Trophoblast cell (in vitro differentiated cells and primary cell): ENCODE measurements around the gene TXNDC16.

ENCODE experiments used
- DNase-seq, 2 donors: peaks; one replicate each; pipeline ENCODE4 v3.0.0-alpha.2; 2016
- H2AFZ ChIP-seq: 2 replicates; pipeline ENCODE4 v1.6.1; 2013; ENCODE audit warnings: low read length, moderate library complexity, mild to moderate bottlenecking; ENCODE audit not compliant: insufficient read depth, poor library complexity
- H2AK5ac ChIP-seq: 2 replicates; pipeline ENCODE4 v1.6.1; 2013; ENCODE audit warnings: mild to moderate bottlenecking, low read length
- H2BK120ac ChIP-seq: 2 replicates; pipeline ENCODE4 v1.6.1; 2013; ENCODE audit warnings: low read length, mild to moderate bottlenecking, moderate library complexity; ENCODE audit not compliant: insufficient read depth, poor library complexity
- H2BK12ac ChIP-seq: 2 replicates; pipeline ENCODE4 v1.6.1; 2013; ENCODE audit warnings: mild to moderate bottlenecking, low read length, moderate library complexity
- H2BK5ac ChIP-seq: 2 replicates; pipeline ENCODE4 v1.6.1; 2013; ENCODE audit warnings: low read length, low read depth, moderate library complexity, mild to moderate bottlenecking; ENCODE audit not compliant: poor library complexity
- H3K14ac ChIP-seq: 2 replicates; pipeline ENCODE4 v1.6.1; 2013; ENCODE audit warnings: mild to moderate bottlenecking, low read length
- H3K18ac ChIP-seq: 2 replicates; pipeline ENCODE4 v1.6.1; 2013; ENCODE audit warnings: mild to moderate bottlenecking, low read length
- H3K23ac ChIP-seq: 2 replicates; pipeline ENCODE4 v1.6.1; 2013; ENCODE audit warnings: low read length
- H3K27ac ChIP-seq: 2 replicates; pipeline ENCODE4 v1.5.1; 2013; ENCODE audit warnings: low read depth, mild to moderate bottlenecking, inconsistent platforms, low read length, moderate library complexity
- H3K27me3 ChIP-seq: 2 replicates; pipeline ENCODE4 v1.6.1; 2013; ENCODE audit warnings: inconsistent platforms, mild to moderate bottlenecking, low read length, moderate library complexity; ENCODE audit not compliant: insufficient read depth
- H3K36me3 ChIP-seq, 2 experiments: 1 replicate in 1 of 2; 2 replicates in 1 of 2; pipeline ENCODE4 v1.6.1; 2013; ENCODE audit warnings: low read length in 2 of 2, mild to moderate bottlenecking in 2 of 2, moderate library complexity in 1 of 2; ENCODE audit not compliant: insufficient read depth in 2 of 2, control insufficient read depth in 1 of 2
- H3K4ac ChIP-seq: 2 replicates; pipeline ENCODE4 v1.6.1; 2013; ENCODE audit warnings: low read depth, mild to moderate bottlenecking, low read length, moderate library complexity
- H3K4me1 ChIP-seq, 2 experiments: 1 replicate in 1 of 2; 2 replicates in 1 of 2; pipeline ENCODE4 v1.6.1; 2013; ENCODE audit warnings: low read length in 2 of 2, mild to moderate bottlenecking in 2 of 2, moderate library complexity in 1 of 2; ENCODE audit not compliant: insufficient read depth in 2 of 2, control insufficient read depth in 1 of 2
- H3K4me2 ChIP-seq: 2 replicates; pipeline ENCODE4 v1.6.1; 2013; ENCODE audit warnings: inconsistent platforms, mild to moderate bottlenecking, low read length, moderate library complexity
- H3K4me3 ChIP-seq: 2 replicates; pipeline ENCODE4 v1.5.1; 2013; ENCODE audit warnings: mild to moderate bottlenecking, low read depth, low read length, inconsistent platforms
- H3K79me1 ChIP-seq: one replicate; pipeline ENCODE4 v1.6.1; 2013; ENCODE audit warnings: low read length
- H3K79me2 ChIP-seq: 2 replicates; pipeline ENCODE4 v1.6.1; 2013; ENCODE audit warnings: low read length, mild to moderate bottlenecking; ENCODE audit not compliant: control insufficient read depth, insufficient read depth, poor library complexity
- H3K9ac ChIP-seq: 2 replicates; pipeline ENCODE4 v1.6.1; 2013; ENCODE audit warnings: mild to moderate bottlenecking, low read length
- H3K9me3 ChIP-seq: 2 replicates; pipeline ENCODE4 v1.6.1; 2013; ENCODE audit warnings: low read depth, mild to moderate bottlenecking, control low read depth, inconsistent platforms, low read length; ENCODE audit not compliant: insufficient read depth
- H4K12ac ChIP-seq: 2 replicates; pipeline ENCODE4 v1.6.1; 2013; ENCODE audit warnings: low read depth, mild to moderate bottlenecking, low read length, moderate library complexity
- H4K8ac ChIP-seq: 2 replicates; pipeline ENCODE4 v1.6.1; 2013; ENCODE audit warnings: low read depth, mild to moderate bottlenecking, low read length, moderate library complexity
- H4K91ac ChIP-seq: one replicate; pipeline ENCODE4 v1.6.1; 2013; ENCODE audit warnings: low read depth, mild to moderate bottlenecking, low read length, moderate library complexity
- WGBS: extraction: QIAGEN DNeasy Blood & Tissue Kit; methylation state at CpG from one replicate; pipeline ENCODE4 v1.1.7; 2013; ENCODE audit warnings: missing lambda C conversion rate; ENCODE audit not compliant: insufficient read length, insufficient coverage; ENCODE audit errors: extremely low coverage; 5-methylcytosine and 5-hydroxymethylcytosine counted together

Gene TXNDC16

DNA sequence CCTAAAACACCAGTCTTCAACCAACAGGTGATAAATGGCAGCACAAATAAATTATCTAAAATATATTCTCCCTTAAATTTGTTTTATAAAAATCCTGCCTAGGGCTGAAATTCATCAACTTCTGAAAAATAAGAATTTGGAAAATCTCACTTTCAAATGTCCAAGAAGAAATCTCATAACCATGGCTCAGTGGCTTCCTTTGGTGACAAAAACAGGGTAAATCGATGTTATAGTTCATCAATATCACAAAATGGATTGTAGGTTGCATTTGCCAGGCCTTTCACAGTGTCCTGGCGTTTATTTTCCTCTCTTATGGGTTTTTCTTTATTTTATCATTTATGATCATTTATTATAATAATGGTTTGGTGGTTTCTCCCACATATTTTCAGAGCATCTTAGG is 135.2 kb downstream of the TXNDC16 start:
- no peak overlapping the region for H3K23ac ChIP-seq
- DNase-seq: no peak
- no peak overlapping the region for H2BK120ac ChIP-seq
- H3K79me2 ChIP-seq: no peaks in the 10 kb centered on the region
- no peaks in the 10 kb centered on the region for H3K27me3 ChIP-seq
- no peaks in the 10 kb centered on the region for H3K9me3 ChIP-seq
- H3K9ac ChIP-seq: no peak overlapping the region
- no peak overlapping the region for H2BK5ac ChIP-seq
- H3K79me1 ChIP-seq: no peaks in the 10 kb centered on the region
- H3K18ac ChIP-seq: no peak overlapping the region
- H3K4me3 ChIP-seq: no peak overlapping the region
- H3K4ac ChIP-seq: no peak overlapping the region
- no peak overlapping the region for H4K91ac ChIP-seq
- no peak overlapping the region for H4K12ac ChIP-seq
- H3K27ac ChIP-seq: no peak overlapping the region
- H2BK12ac ChIP-seq: no peak overlapping the region
- no peak overlapping the region for H4K8ac ChIP-seq
- no peak overlapping the region for H2AK5ac ChIP-seq
- H3K14ac ChIP-seq: no peak overlapping the region
- no peaks in the 10 kb centered on the region for H3K4me1 ChIP-seq
- no peak overlapping the region for H3K4me2 ChIP-seq
- no CpG with 5 or more reads among the region's 2 CpGs for WGBS
- H3K36me3 ChIP-seq: no peaks in the 10 kb centered on the region
- no peak overlapping the region for H2AFZ ChIP-seq

DNA sequence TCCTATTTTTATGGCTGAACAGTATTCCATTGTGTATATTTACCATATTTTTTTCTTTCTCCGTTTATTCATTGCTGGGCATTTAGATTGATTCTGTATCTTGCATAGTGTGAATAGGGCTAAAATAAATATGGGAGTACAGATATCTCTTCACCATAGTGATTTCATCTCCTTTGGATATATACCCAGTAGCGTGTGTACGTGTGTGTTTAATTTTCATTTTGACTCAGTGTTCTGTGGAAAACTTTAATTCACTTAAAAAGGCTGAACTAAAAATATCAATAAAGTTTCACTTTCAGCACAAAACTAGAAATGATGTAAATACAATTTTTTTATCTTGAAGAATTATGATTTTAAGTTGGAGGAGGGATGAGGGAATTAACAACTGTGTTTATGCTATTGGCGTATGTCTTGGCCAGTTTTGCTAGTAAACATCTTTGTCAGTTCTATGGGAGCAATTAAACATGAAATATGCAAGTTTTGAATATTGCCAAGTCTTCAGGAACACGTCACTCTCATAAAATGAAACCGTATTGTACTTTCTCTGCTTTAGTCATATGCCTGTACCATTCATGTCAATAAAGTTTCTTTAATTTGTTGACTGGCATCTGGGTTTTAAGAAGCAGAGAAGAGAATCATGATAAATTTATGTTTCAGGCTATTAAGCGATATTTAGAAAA is 138.4 kb downstream of the TXNDC16 start:
- DNase-seq: no peak
- Histone ChIP-seq H3K4ac (no peak overlapping the region), H4K12ac (no peak overlapping the region), H3K9ac (no peak overlapping the region), H3K18ac (no peak overlapping the region), H2BK120ac (no peak overlapping the region), H2AFZ (no peak overlapping the region), H2BK12ac (no peak overlapping the region), H3K9me3 (no peaks in the 10 kb centered on the region), H3K27me3 (no peaks in the 10 kb centered on the region), H3K14ac (no peak overlapping the region), H3K36me3 (no peaks in the 10 kb centered on the region), H3K79me1 (no peaks in the 10 kb centered on the region), H4K91ac (no peak overlapping the region), H4K8ac (no peak overlapping the region), H3K4me1 (no peaks in the 10 kb centered on the region), H2BK5ac (no peak overlapping the region), H2AK5ac (no peak overlapping the region), H3K23ac (no peak overlapping the region), H3K79me2 (no peaks in the 10 kb centered on the region), H3K4me2 (no peak overlapping the region), H3K27ac (no peak overlapping the region), H3K4me3 (no peak overlapping the region)
- WGBS: no CpG with 5 or more reads among the region's 7 CpGs

DNA sequence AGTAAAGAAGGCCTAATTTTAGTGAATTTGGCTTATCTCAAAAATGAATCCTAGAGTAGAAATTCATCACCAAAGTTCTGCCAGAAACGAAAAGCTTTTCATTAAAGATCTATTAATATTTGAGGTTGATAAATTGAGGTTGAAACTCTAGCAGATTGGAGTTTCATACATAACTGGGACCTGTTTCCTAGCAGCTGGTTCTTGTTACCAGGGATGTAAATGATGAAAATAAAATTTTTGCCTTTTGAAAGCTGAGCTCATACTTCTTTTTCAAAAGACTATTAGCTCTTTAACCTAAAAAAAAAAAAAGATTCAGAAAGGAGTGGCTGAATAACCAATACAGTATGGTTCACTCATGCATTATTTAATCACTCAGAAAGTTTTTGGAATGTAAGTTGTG is 139.9 kb downstream of the TXNDC16 start:
- Histone ChIP-seq H2BK5ac (no peak overlapping the region), H2BK120ac (no peak overlapping the region), H4K91ac (no peak overlapping the region), H3K23ac (no peak overlapping the region), H3K9ac (no peak overlapping the region), H4K8ac (no peak overlapping the region), H2AFZ (no peak overlapping the region), H3K79me2 (no peaks in the 10 kb centered on the region), H3K27me3 (no peaks in the 10 kb centered on the region), H3K9me3 (no peaks in the 10 kb centered on the region), H3K27ac (no peak overlapping the region), H3K4me3 (no peak overlapping the region), H3K4ac (no peak overlapping the region), H2BK12ac (no peak overlapping the region), H4K12ac (no peak overlapping the region), H2AK5ac (no peak overlapping the region), H3K14ac (no peak overlapping the region), H3K36me3 (no peaks in the 10 kb centered on the region), H3K4me1 (no peaks in the 10 kb centered on the region), H3K79me1 (no peaks in the 10 kb centered on the region), H3K18ac (no peak overlapping the region), H3K4me2 (no peak overlapping the region)
- no CpG with 5 or more reads among the region's 1 CpG for WGBS
- no peak for DNase-seq

DNA sequence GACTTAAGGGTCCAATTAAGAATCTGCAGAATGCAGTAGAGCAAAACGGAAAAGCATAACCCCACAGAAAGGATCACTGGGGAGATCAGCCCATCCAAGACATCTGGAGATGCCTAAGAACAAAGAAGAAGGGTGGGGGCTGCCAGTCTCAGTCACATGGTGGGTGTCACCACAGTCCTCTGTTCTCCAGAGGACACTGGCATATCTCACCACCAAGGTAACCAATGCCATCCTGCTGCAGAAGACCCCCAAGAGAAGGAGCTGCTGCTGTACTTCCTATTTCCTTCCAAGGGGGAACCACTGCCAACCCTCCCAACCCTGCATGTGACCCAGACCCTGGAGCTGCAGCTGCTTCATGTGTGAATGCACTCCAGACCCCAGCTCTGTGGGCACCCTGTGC is 147.0 kb downstream of the TXNDC16 start:
- Histone ChIP-seq H2AK5ac (no peak overlapping the region), H4K91ac (no peak overlapping the region), H3K27ac (no peak overlapping the region), H3K27me3 (no peaks in the 10 kb centered on the region), H3K4me1 (no peaks in the 10 kb centered on the region), H3K36me3 (no peaks in the 10 kb centered on the region), H3K9ac (peak overlapping the region; percentile 15), H4K8ac (no peak overlapping the region), H3K18ac (no peak overlapping the region), H3K4me3 (no peak overlapping the region), H2AFZ (no peak overlapping the region), H3K79me1 (no peaks in the 10 kb centered on the region), H2BK12ac (no peak overlapping the region), H3K4me2 (no peak overlapping the region), H3K9me3 (no peaks in the 10 kb centered on the region), H3K4ac (no peak overlapping the region), H2BK120ac (no peak overlapping the region), H4K12ac (no peak overlapping the region), H3K14ac (no peak overlapping the region), H3K79me2 (no peaks in the 10 kb centered on the region), H3K23ac (no peak overlapping the region), H2BK5ac (no peak overlapping the region)
- no CpG with 5 or more reads among the region's 1 CpG for WGBS
- DNase-seq: no peak
